Right lobe of liver (tissue), 4 donors: ENCODE data around the gene C5orf22.

Source experiments
- CTCF ChIP-seq, 4 donors: fragments of 200-600 bp in 3 of 4; fragments of 450-650 bp in 1 of 4; IDR thresholded peaks; one replicate each; pipeline versions ENCODE4 v1.5.1 to v1.8.0; 2016 to 2022; ENCODE audit warnings: antibody characterized with exemption in 4 of 4, mild to moderate bottlenecking in 2 of 4
- POLR2A ChIP-seq: fragments of 450-650 bp; IDR thresholded peaks from one replicate; pipeline ENCODE4 v1.6.1; 2017; ENCODE audit warnings: antibody characterized with exemption, mild to moderate bottlenecking
- donor health status: DM: no; HTN: no; CAD: no.
- donor health status: DM: no; HTN: no; CAD: no.
- donor health status: DM: no; HTN: yes; CAD: no.

DNA sequence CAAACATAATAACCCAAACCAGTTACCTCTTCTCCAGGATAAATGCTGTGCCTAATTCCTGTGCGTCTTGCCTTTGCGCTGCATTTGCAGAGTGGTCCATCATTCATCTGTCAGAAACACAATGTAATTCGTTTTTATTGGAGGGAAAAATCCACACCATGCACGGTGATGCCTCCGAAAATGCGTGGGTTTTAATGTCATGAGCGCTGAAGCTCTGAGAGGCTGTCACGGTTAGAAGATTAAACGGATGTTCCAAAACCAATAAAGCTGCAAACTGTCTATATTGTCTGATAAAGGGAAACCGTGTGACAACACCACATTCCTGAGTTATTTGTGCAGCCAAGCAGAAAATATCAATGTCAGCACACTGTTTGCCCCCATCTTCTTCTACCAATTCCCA is 27.6 kb upstream of the C5orf22 start:
- TF ChIP-seq CTCF (IDR thresholded peaks at IDR 0.05), result no peak
- no peak for TF ChIP-seq POLR2A
